NCI-H2196 (cell line): ENCODE measurements around the gene ITPRID1.

Experiments used
- DNase-seq: peaks from one replicate; lab custom pipeline; 2025; ENCODE audit not compliant: unreplicated experiment; lab: John Stamatoyannopoulos, UW

ITPRID1 gene

GRCh38 chr7:31692871-31693270 lies 179.0 kb downstream of the ITPRID1 start:
- no peak for DNase-seq

DNA sequence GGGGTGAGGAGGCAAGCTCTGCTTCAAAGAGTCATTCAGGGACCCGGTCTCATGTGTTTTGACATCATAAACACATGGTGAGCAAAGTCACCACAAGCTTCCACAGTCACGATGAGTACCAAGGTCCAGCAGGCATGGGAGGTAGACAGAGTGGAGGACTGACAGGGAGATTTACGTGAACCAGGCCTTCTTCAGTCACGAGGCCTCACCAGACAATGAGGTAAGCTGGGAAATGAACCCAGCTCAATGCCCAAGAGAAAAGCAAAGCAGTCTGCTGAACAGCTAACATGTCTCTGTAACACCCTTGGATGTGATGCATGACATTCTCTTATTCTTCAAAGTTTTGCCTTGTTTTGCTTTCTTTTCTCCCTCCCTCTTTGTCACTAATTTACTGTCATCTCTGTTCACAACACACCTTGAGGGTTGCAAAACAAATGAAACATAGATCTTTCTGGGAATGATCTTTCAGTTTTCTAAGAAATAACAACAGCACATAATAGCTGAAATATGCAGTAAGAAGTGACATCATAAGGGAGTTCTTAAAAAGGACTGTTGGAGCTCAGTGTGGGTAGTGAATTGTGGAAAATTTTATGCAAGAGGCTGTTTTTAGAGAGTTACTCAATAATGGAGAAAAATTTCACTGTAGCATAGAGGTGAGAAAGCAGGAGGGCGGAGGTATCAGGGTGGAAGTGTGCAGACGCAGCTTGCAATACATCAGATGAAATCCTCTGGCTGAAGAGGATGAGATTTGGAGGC lies 182.1 kb downstream of the ITPRID1 start:
- no peak for DNase-seq

GRCh38 chr7:31699050-31699449 lies 185.2 kb downstream of the ITPRID1 start:
- DNase-seq: no peak

- DNase-seq: no peak
Measured at GRCh38 chr7:31702354-31702753, 188.5 kb downstream of the ITPRID1 start.

DNA sequence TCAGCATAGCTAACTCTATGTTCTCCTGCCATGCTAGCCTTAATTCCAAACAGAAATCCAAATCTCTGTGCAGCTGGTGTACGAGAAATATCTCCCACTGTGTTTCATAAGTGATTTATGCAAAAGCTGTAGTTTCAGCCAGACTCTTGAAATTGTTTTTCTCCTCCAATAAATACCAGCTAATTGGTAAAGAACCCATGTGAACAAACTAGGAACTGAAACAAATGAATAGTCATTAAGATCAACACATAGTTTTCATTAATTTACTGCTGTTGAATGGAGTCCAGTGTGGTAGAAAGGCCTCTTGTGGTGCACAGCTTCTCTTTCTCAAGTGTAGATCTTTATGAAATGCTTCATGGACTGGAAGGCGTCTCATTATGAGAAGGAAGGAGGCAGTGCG lies 191.5 kb downstream of the ITPRID1 start:
- DNase-seq: no peak

DNA sequence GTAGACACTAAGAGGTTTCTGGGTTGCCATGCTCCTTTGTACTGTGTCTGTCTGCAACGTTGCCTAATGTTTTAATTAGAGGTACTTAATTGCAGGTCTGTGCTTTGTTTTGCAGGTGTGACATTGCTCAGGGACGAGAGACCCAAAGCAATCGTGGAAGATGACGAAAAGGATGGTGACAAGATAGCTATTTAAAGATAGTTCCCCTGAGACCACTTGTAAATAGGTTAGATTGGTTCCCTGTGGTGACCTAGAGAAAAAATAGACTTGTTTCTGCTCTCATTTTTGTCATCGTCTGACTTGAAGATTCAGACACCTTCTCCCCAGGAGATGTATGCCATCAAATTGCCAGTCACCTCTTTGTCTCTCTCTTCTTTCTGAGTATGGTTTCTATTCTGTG lies 193.2 kb downstream of the ITPRID1 start:
- no peak for DNase-seq
